Measurements from ENCODE around the gene LRFN4.

Gene LRFN4

GRCh38 chr11:66874232-66874631 is 17.4 kb downstream of the LRFN4 start:
- no peak for DNase-seq

GRCh38 chr11:66875378-66875777 is 18.5 kb downstream of the LRFN4 start:
- DNase-seq, result no peak

- DNase-seq, result no peak
These were observed 20.9 kb downstream of the LRFN4 start for GRCh38 chr11:66877588-66878385.

- DNase-seq, result no peak
These were observed 21.6 kb downstream of the LRFN4 start for GRCh38 chr11:66878474-66878873.

GRCh38 chr11:66879000-66879399 is 22.1 kb downstream of the LRFN4 start:
- DNase-seq, result no peak

GRCh38 chr11:66879583-66879982 is 22.7 kb downstream of the LRFN4 start:
- DNase-seq, result no peak

- DNase-seq, result no peak
These were observed 23.1 kb downstream of the LRFN4 start for GRCh38 chr11:66879999-66880398.

GRCh38 chr11:66880496-66881450 is 23.9 kb downstream of the LRFN4 start:
- DNase-seq, result no peak

GRCh38 chr11:66881451-66881835 is 24.6 kb downstream of the LRFN4 start:
- DNase-seq, result no peak

- no peak for DNase-seq
These were observed 25.1 kb downstream of the LRFN4 start for GRCh38 chr11:66881927-66882452.

- no peak for DNase-seq
These were observed 25.7 kb downstream of the LRFN4 start for GRCh38 chr11:66882561-66883015.

GRCh38 chr11:66883016-66883965 is 26.4 kb downstream of the LRFN4 start:
- peak; percentile 62 to 66 for DNase-seq

- DNase-seq, result no peak
These were observed 27.6 kb downstream of the LRFN4 start for GRCh38 chr11:66884443-66884842.

GRCh38 chr11:66885469-66885868 is 28.6 kb downstream of the LRFN4 start:
- no peak for DNase-seq

GRCh38 chr11:66885950-66886440 is 29.1 kb downstream of the LRFN4 start:
- no peak for DNase-seq

- no peak for DNase-seq
These were observed 29.9 kb downstream of the LRFN4 start for GRCh38 chr11:66886671-66887221.

- DNase-seq, result no peak
These were observed 30.7 kb downstream of the LRFN4 start for GRCh38 chr11:66887526-66887925.

- DNase-seq, result no peak
These were observed 31.4 kb downstream of the LRFN4 start for GRCh38 chr11:66888282-66888681.

GRCh38 chr11:66889960-66890359 is 33.1 kb downstream of the LRFN4 start:
- no peak for DNase-seq

- DNase-seq, result peak; percentile 47 to 57
These were observed 35.2 kb downstream of the LRFN4 start for GRCh38 chr11:66891851-66892660.

- DNase-seq, result no peak
These were observed 36.0 kb downstream of the LRFN4 start for GRCh38 chr11:66892911-66893310.
